HPDE6-E6E7 (cell line): ENCODE results near the gene ODF4.
"Not testable (repeated sequence)": the region's sequence is repeated elsewhere in the genome, so short reads cannot be mapped to it uniquely, and the experiment has no call there.

ENCODE experiments used
- DNase-seq: peaks from one replicate; pipeline ENCODE4 v3.0.0; 2011; ENCODE audit warnings: missing footprints; ENCODE audit errors: extremely low spot score

ODF4 gene

DNA sequence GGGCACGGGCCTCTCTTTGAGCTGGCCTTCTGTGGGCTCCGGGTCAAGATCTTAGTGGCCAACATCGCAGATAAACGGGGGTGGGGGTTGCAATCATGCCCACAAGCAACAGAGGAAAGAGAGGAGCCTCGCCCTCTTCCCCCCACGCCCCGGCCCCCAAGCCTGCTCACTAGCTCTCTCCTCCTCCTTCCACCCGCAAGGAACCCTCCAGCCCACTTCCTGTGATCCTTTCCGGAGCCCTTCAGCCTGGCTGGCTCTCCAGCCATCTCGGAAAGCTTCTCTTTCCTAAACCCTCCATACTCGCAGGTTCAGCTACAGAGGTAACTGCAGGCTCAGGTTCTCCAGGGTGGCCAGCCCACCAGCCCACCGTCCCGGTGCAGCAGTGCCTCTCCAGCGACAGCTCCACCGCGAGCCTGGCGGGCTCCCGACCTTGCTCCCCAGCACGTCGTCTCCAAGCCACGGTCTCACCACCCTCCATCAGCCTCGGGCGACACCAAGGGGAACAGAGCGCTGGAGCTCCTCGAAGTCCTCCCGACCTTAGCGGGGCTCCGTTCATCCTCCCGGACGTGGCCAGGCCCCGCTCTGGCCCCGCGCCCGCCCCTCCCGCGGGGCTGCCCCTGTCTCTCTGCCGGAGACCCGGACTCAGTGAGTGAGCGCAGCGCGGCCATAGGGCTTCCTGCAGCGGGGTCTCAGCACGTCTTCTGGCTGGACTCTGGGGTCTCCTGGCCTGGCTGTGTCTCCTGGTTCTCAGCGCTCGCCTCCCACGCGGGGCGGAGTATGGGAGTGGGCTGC, 12.9 kb upstream of the ODF4 start:
- no peak for DNase-seq

DNA sequence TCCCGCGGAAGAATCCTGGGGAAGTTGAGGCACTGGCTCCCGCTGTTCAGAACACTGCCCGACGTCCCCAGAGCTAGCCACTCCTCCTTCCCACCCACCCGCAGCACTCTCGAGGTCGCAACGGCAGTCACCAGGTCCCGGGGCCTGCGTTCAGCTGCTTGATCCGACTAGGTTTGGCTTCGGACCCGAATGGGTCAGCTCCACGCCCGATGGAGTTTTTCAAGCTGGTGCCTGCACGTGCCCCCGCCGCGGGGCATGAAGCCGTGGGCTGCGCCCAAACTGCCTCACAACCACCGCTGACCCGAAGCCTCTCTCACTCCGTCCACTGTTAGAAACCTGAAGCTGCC, 12.4 kb upstream of the ODF4 start:
- DNase-seq, result no peak

DNA sequence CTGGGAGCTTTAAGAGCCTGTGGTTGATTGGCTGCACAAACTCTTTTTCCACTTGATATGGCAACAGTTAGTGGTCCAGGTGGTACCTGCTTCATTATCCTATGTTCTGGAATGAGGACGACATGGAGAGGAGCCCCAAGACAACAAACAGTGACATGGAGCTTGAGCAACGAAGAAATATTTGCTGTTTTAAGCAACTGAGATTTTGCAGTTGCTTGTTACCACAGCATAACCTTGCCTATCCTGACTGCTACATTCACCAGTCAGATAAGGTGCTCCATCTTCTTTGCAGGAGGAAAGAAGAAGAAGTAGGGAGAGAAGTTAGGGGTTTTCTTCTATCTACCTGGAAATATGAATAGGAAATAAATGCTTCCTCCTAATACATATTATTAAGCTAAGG, 7.5 kb upstream of the ODF4 start:
- DNase-seq, result no peak

DNA sequence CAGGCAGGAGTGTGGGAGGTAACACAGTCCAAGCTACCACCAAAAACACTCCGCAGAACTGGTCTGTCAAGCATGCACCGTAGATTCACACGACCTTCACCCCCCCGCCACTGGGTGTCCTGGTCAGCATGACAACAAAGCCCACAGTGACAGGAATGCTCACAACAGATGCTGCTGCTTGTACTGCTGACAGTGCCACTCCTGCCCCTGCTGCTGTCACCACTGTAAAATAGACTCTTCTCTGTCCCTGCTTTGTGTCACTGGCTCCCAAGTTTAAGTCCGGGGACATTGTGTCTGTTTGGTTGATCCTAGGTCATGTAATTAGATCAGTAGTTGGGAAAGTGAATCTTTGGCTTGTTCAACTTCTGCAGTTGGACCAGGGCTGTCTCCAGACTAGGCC, 7.0 kb upstream of the ODF4 start:
- DNase-seq, result no peak

DNA sequence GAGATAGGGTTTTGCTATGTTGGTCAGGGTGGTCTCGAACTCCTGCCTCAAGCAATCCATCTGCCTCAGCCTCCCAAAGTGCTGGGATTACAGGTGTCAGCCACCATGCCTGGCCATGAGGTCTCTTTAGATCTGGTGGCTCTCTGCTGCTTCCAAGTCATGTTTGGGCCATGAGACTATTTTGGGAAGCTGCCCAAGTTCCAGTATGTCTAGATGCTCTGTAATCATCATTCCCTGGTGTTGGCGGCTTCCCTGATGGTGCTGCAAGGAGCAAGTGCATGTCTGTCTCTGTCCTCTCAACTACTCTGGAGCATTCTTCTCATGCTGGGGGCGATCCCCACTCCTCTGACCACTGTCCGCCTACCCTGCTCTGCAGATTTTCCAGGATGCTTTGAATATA, 6.4 kb upstream of the ODF4 start:
- DNase-seq, result no peak

DNA sequence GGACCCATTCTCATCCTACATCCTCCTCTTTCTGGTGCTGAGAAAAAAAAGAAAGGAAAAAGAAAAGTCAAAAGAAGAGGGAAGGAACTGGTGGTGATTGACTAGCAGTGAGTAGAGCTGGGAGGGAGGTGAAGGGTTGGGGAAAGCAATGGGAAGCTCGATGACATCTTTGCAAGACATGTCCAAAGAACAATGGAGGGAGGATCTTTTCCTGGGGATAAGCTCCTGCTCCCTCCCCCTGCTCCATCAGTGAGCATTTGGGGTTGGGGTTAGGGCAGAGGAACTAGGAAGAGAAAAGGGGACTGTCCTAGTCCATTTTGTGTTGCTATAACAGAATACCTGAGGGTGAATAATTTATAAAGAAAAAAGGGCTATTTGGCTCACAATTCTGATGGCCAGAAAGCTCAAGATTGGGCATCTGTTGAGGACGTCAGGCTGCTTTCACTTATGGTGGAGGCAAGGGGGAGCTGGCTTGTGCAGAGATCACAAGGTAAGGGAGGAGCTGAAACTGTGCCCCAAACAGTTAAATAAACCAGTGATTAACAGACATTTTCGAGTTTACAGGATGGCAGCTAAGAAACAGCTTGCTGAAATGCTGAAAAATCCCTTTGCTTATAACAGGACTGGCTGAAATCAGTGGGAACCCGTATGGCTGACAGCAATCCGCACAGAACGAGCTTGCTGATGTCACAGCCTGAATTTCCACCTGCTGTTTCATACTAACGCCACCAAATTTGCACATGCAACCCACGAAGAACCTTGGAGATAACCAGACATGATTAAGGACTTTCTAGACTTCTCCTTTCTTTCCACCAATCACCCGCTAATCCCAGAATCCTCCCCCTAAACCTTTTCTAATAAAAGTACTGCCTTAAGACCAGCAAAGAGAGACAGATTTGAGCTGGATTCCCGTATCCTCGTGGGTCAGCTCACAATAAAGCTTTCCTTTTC, 1.6 kb upstream of the ODF4 start:
- no peak for DNase-seq

DNA sequence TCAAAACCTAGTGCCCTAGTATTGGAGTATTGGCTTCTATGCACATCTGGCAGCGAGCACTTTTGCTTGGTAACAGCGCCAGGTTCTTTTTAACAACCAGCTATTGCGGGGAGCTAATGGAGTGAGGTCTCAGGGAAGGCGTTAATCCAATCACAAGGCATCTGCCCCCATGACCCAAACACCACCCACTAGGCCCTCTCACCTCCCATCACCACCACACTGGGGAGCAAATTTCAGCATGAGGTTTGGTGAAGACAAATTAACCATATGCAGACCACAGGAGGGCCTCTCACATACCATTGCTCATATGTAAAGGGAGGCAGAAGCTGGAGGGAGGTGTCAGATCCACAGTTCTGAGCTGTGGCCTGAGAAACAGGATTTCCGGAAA, 893 bp upstream of the ODF4 start:
- DNase-seq, result no peak

DNA sequence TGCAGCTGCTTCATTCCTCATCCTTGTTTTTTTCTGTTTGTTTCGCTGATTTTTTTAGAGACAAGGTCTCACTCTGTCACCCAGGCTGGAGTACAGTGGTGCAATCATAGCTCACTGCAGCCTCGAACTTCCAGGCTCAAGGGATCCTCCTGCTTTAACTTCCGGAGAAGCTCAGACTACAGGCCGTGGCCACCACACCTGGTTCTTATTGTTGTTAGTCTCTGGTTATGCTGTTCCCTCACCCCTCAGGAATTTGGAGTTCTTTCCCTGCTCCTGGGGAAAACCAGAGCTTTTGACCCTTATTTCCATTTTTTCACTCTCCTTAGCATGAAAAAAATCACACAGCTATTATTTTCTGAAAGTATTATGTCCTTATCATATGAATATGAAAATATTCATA, 1.8 kb downstream of the ODF4 start:
- DNase-seq, result no peak

DNA sequence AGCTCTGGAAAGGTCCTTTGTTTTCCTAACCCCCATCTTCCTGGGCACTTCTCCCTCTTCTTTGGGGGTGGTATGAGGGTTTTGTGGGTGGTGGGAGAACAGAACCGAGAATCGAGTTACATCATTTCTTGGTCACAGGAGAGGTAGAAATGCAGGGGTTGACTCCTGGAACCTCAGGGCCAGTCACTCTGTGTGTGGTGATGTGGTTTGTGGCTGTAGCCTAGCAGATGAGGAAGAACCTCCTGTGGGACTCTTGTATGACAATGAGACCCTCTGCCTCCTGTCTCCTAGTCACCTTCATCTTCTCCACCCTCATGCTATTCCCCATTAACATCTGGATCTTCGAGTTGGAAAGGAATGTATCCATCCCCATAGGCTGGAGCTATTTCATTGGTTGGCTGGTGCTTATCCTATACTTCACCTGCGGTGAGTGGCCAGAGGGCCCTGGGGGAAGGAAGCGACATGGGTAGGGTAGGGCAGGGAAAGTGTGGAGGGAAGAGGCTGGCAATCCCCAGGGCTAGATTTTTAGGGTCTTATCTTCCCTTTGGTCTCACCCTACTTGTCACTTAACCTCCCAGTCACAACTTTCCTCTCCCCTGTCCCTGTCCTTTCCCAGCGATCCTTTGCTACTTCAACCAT, 5.5 kb downstream of the ODF4 start:
- no peak for DNase-seq

DNA sequence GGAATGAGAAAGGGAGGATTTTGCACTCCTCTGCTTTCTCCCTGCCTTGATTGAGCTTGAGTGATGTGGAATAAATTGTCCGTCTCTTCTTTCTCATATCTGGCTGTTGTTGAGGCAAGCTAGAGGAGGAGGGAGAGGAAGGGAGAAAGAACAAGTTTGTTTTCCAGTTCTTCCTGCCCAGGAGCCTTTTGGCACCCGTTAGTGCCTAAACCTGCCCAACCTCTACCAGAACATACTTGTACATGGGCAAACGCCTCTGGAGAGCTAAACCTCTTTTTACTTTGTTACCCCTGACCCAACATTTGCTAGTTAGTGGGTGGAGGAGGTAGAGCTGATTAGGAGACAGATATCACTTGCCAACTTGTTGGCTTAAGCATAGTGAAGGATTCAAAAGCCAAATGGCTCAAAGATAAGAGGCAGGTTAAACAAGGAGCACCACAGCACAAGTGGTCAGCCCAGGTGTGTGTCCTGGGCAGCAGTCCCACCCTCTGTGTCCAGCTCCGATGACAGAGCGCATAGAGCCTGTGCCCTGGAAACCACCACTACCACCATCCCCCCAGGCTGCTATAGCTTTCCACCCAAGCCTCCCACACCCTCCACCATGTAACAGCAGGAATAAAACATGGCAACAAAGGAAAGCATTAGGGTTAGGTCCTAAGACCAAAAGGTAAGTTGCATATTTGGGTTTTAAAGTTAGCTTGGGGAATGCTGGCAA, 6.5 kb downstream of the ODF4 start:
- DNase-seq, result no peak

DNA sequence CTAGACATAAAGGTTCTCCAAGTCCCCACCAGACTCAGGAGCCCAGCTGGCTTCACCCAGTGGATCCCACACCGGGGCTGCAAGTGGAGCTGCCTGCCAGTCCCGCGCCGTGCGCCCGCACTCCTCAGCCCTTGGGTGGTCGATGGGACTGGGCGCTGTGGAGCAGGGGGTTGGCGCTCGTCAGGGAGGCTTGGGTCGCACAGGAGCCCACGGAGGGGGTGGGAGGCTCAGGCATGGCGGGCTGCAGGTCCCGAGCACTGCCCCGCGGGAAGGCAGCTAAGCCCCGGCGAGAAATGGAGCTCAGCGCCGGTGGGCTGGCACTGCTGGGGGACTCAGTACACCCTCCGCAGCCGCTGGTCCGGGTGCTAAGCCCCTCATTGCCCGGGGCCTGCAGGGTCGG, 7.4 kb downstream of the ODF4 start:
- DNase-seq, result not testable (repeated sequence)

DNA sequence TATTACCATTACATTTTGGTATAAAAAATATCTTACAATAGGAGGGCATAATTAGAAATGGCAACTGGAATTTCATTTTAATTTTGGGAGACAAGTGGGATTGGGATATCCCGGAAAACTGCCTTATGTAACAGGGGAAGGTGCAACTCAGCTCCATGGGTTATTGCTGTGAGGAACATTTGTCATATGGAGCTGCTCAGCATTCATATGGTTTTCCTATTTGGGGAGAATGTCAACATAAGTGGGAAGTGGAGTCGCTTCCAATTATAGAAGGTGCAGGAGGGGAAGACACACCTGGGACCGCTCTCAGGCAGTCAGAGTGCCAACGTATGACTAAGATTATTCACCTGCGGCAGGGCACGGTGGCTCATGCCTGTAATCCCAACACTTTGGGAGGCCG, 10.7 kb downstream of the ODF4 start:
- no peak for DNase-seq

DNA sequence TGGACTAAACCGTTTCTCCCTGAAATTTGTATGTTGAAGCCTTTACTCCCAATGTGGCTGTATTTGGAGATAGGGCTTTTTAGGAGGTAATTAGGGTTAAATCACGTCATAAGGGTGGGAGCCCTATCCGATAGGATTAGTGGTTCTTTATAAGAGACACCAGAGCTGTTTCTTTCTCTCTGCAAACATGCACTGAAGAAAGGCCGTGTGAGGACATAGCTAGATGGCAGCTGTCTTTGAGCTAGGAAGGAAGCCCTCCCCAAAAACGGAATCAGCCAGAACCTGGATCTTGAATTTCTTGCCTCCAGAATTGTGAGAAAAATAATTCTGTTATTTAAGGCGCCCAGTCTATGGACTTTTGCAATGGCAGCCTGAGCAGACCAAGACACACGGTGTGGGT, 14.1 kb downstream of the ODF4 start:
- no peak for DNase-seq

DNA sequence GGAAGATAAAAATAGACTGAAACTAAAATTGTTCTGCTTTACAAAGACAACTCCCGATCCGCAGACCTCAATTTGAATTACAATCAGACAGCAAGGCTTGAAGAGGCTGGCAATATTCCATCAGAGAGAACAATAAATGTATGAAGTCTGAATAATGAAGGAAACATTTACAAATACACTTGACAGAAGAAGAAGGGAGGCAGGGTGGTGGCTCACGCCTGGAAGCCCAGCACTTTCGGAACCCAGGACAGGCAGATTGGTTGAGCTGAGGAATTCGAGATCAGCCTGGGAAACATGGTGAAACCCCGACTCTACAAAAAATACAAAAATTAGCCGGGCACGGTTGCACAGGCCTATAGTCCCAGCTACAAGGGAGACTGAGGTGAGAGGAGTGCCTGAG, 14.6 kb downstream of the ODF4 start:
- DNase-seq, result no peak

DNA sequence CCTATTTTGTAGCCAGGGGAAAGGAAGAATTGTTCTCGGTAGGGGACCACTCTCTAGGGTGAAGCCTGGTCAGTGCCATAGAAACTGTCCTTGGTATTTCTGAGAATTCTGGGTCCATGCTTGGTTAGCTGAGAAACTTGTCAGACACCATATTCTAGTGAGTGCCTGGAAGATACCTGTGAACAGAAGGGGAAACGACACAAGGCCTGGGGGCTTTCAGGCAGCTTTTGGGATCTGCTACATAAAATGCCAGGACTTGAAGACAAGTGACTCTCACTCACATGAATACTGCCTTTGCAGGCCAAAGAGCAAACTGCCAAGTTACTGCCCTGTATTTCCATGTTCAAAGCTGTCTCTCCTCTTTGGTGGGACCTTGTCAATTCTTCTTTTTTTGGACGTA, 18.3 kb downstream of the ODF4 start:
- DNase-seq, result no peak

DNA sequence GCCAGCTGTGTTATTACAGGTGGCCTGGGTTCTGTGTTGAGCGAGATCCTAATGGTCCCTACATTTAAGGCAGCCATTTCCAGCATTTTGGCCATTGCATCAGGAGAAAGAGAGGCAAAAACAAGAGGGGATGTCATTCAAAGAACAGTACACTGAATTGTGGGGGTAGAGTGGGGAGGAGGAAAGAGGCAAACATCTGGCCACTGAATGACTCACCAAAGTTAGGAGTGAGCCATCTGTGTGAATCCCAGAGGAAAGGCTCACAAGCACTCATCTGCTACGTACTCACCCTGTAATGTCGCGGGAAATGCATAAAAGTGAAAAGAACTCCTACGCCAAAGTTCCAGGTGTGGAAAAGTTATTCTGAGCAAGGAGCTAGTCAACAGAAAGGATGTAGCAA, 20.1 kb downstream of the ODF4 start:
- no peak for DNase-seq

DNA sequence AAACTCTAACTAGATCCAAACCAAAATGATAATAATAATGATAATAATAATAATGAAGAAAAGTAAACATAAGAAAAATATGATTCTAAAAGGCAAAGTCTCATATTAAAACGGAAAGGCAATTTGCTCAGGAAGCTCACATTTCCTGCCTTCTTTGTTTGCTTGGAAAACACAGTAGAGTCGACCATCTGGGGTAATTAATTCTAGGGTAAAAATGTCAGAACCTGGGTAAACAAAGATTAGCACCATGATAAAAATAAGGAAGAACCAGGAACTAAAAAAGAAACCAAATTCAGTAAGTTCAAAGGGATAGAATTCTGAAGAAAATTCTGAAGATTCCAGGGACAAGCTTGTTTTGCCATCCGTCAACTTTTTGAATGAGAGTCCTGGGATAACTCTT, 20.6 kb downstream of the ODF4 start:
- no peak for DNase-seq

DNA sequence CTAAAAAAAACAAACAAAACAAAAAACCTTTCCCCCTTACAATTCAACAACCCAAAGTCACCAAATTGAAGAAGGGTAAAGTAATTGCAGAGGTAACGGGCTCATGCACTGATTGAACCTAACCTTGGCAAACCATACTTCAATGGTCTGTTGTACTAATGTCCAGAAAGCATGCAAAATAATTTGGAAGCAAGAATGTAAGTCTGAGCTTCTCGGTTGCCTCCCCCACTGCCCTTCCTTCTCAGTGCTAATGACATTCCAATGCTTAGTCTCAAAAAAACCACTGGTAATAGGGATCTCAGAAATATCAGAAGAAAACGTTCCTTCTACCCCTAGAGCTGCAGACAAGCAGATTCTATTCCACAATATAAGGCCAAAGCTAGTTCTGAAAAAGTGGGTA, 21.1 kb downstream of the ODF4 start:
- DNase-seq, result no peak

DNA sequence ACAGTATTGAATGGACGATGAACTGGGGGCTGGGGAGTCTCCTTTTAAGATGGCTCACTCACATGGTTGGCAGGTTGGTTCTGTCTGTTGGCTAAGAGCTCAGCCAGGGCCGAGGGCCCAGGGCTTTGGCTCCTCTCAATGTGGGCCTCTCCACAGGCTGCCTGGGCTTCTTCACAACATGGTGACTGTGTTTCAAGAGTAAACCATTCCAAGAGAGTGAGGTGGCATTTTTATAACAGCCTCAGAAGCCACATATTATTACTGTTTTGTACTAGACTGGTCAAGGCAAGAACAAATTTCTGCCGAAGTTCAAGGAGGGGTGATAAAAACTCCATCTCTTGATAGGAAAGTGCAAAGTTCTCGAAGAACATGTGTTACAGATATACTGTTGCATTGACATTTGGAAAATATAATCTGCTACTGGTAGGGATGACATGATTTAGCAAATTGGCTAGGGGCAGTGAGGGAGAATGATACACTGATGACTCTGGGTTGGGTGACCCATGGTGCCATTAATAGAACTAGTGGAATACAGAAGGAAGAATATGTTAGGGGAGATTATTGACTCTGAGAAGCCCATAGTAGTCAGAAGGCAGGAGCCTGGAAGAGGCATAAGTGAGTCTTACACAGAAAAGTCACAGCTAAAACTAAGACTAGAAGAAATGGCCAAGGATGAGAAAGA, 23.2 kb downstream of the ODF4 start:
- no peak for DNase-seq

DNA sequence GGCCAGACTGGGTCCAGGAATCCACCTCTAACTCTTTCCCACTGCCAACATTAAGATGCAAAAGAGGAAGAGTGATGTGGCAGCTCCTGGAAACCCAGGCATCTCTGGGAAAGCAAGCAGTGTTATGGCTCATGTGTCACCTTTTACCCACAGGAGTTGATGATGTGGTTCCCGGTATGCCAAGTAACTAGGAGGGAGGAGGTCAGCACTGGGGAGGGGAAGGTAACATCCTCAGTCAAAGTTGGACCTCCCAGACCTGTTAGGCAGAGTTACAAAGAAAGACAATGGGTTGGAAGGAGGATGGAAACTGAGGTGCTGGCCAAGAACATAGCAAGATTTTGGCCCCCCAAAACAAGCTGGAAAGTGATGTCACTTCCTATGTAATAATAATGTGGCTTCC, 25.5 kb downstream of the ODF4 start:
- no peak for DNase-seq

DNA sequence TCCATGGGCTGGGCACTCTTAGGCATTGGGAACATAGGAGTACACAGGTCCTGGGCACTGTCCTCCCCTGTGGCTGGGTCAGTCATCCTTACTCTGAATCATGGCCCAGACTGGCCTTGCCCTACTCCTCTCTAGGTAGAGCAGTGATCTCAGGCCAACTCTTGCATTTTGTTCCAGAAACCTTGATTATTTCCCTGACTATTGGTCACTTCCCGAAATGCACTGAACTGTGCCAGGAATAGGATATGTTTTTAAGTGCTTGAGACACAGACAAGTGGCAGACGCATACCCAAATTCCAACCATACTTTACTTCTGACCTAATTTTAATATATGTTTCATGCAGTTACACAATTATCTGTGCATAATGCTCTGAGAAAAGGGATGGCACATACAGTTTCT, 26.6 kb downstream of the ODF4 start:
- no peak for DNase-seq

DNA sequence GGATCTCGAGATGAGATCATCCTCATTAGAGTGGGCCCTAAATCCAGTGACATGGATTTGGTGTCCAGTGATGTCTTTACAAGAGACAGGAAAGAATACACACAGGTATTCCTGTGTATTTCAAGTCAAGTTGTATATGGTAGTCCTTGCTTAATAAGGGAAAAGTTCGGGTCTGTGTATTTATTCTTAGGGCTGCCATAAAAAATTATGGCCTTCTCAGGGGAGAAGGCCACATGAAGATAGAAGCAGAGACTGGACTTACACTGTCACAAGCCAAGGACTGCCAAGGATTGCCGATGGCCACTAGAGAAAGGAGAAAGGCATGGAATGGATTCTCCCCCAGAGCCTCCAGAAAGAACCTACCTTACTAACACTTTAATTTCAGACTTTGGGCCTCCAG, 28.6 kb downstream of the ODF4 start:
- no peak for DNase-seq
